T47D (cell line): ENCODE results near the gene UQCC3.

Experiments used
- DNase-seq, 2 experiments: peaks; one replicate each; pipeline versions ENCODE4 v3.0.0 to v3.0.0-alpha.2; 2011 to 2012; ENCODE audit warnings: low read depth in 1 of 2, low spot score in 1 of 2
- JUND ChIP-seq: IDR thresholded peaks from 2 replicates; pipeline ENCODE4 v1.6.1; 2012; ENCODE audit warnings: low read depth
- in situ Hi-C: cut with HindIII; loops from 2 replicates; pipeline ENCODE4 v1.10.0; 2016; ENCODE audit warnings: low sequenced_read_pairs, low pct_unique_long_range_greater_than_20kb

UQCC3 gene

GRCh38 chr11:62671608-62672389 is at the start of gene UQCC3, which contains the start of gene LBHD1:
Gene UQCC3, plus strand, starts transcription at chr11:62671673. Its CDS starts 73 bp downstream, at chr11:62671746.
Gene LBHD1, minus strand, starts transcription at chr11:62672267. Its CDS starts 2,236 bp downstream, at chr11:62670031.
- peak; percentile 81 to 95 for DNase-seq
- in situ Hi-C loops: no loop called here
- TF ChIP-seq JUND: no peak

GRCh38 chr11:62622476-62623089 is 48.9 kb upstream of the UQCC3 start:
- DNase-seq: no peak
- in situ Hi-C loops: no loop called here
- TF ChIP-seq JUND: no peak

GRCh38 chr11:62627713-62628112 is 43.8 kb upstream of the UQCC3 start:
- in situ Hi-C loops: no loop called here
- peak in 1 of 2 experiments; percentile 58 for DNase-seq
- TF ChIP-seq JUND: no peak

GRCh38 chr11:62632492-62632891 is 39.0 kb upstream of the UQCC3 start:
- no peak for DNase-seq
- in situ Hi-C loops: no loop called here
- TF ChIP-seq JUND: no peak

- TF ChIP-seq JUND: no peak
- in situ Hi-C loops: no loop called here
- DNase-seq: no peak
These were observed 27.3 kb upstream of the UQCC3 start for GRCh38 chr11:62644220-62644619.

- DNase-seq: no peak
- in situ Hi-C loops: no loop called here
- TF ChIP-seq JUND: no peak
These were observed 25.9 kb upstream of the UQCC3 start for GRCh38 chr11:62645671-62645945.

- TF ChIP-seq JUND: no peak
- in situ Hi-C loops: no loop called here
- DNase-seq: peak; percentile 99 to 100
These were observed 25.3 kb upstream of the UQCC3 start, which contains the start of gene GANAB for GRCh38 chr11:62645946-62646824. Gene GANAB, minus strand, starts transcription at chr11:62646613. Its CDS starts 14 bp downstream, at chr11:62646599.

- no peak for DNase-seq
- in situ Hi-C loops: no loop called here
- no peak for TF ChIP-seq JUND
These were observed 24.5 kb upstream of the UQCC3 start for GRCh38 chr11:62646825-62647608.

GRCh38 chr11:62647609-62648005 is 23.9 kb upstream of the UQCC3 start:
- in situ Hi-C loops: no loop called here
- TF ChIP-seq JUND: no peak
- no peak for DNase-seq

- DNase-seq: no peak
- no peak for TF ChIP-seq JUND
- in situ Hi-C loops: no loop called here
These were observed 23.1 kb upstream of the UQCC3 start for GRCh38 chr11:62648185-62648966.

GRCh38 chr11:62648967-62649364 is 22.5 kb upstream of the UQCC3 start:
- TF ChIP-seq JUND: no peak
- in situ Hi-C loops: no loop called here
- no peak for DNase-seq
